Fibroblast of lung (primary cell): ENCODE data around the gene PACRG. TPM values are rescaled to one million over a fixed set of nuclear protein-coding genes. Genes with fewer than 3 reads are reported as not detected.

Experiments used
- DNase-seq, 2 donors: peaks; one replicate each; pipeline versions ENCODE4 v3.0.0 to v3.0.0-alpha.2; 2010; ENCODE audit warnings: low read depth in 2 of 2
- H2AFZ ChIP-seq: 2 replicates; pipeline ENCODE4 v1.5.1; 2012; ENCODE audit warnings: low read length, control low read depth, inconsistent platforms
- H3K27ac ChIP-seq: 2 replicates; pipeline ENCODE4 v1.5.1; 2011; ENCODE audit warnings: low read length, control low read depth; ENCODE audit not compliant: insufficient read depth
- H3K27me3 ChIP-seq: 2 replicates; pipeline ENCODE4 v1.5.1; 2011; ENCODE audit warnings: mild to moderate bottlenecking, low read length; ENCODE audit not compliant: control insufficient read depth, insufficient read depth
- H3K36me3 ChIP-seq: 2 replicates; pipeline ENCODE4 v1.5.1; 2011; ENCODE audit warnings: low read length; ENCODE audit not compliant: control insufficient read depth, insufficient read depth
- H3K4me1 ChIP-seq: 2 replicates; pipeline ENCODE4 v1.5.1; 2011; ENCODE audit warnings: low read length; ENCODE audit not compliant: control insufficient read depth, insufficient read depth; ENCODE audit errors: extremely low read depth
- H3K4me2 ChIP-seq: 2 replicates; pipeline ENCODE4 v1.5.1; 2011; ENCODE audit warnings: low read length, control low read depth; ENCODE audit not compliant: insufficient read depth; ENCODE audit errors: extremely low read depth
- H3K4me3 ChIP-seq, 4 experiments: fragments of 200-600 bp in 1 of 4; sonication (generic) in 1 of 4; replicated peaks in 1 of 4; 2 replicates each; pipeline ENCODE4 v1.5.1; 2011 to 2016; ENCODE audit warnings: low read length in 4 of 4, low read depth in 3 of 4, mild to moderate bottlenecking in 3 of 4, control low read depth in 2 of 4, inconsistent platforms in 1 of 4, mixed read lengths in 1 of 4; ENCODE audit not compliant: insufficient read depth in 1 of 4; ENCODE audit errors: control extremely low read depth in 1 of 4
- H3K79me2 ChIP-seq: 2 replicates; pipeline ENCODE4 v1.5.1; 2012; ENCODE audit warnings: mild to moderate bottlenecking, low read length, inconsistent platforms; ENCODE audit not compliant: control insufficient read depth, insufficient read depth
- H3K9ac ChIP-seq: 2 replicates; pipeline ENCODE4 v1.5.1; 2011; ENCODE audit warnings: mild to moderate bottlenecking, low read length, control low read depth; ENCODE audit not compliant: insufficient read depth
- H3K9me3 ChIP-seq: 2 replicates; pipeline ENCODE4 v1.5.1; 2012; ENCODE audit warnings: low read depth, low read length; ENCODE audit not compliant: control insufficient read depth, insufficient read depth
- H4K20me1 ChIP-seq: 2 replicates; pipeline ENCODE4 v1.5.1; 2011; ENCODE audit warnings: low read length; ENCODE audit not compliant: control insufficient read depth, insufficient read depth; ENCODE audit errors: extremely low read depth
- CTCF ChIP-seq, 2 donors: IDR thresholded peaks in 1 of 2; conservative IDR thresholded peaks in 1 of 2; 1 replicate in 1 of 2; 2 replicates in 1 of 2; pipeline ENCODE4 v1.5.1; 2011 to 2012; ENCODE audit warnings: low read length in 2 of 2, control low read depth in 1 of 2, inconsistent platforms in 1 of 2, low read depth in 1 of 2, mild to moderate bottlenecking in 1 of 2
- EZH2 ChIP-seq: IDR thresholded peaks from 2 replicates; pipeline ENCODE4 v1.5.1; 2012; ENCODE audit warnings: low read length, control low read depth, mild to moderate bottlenecking; ENCODE audit errors: missing control alignments
- polyA plus RNA-seq, 2 donors: library from polyadenylated mRNA; depleted of rRNA in 1 of 2; stranded (reverse) in 1 of 2; unstranded in 1 of 2; fragments of >200 nt; gene quantifications; 2 replicates each; pipeline ENCODE4 v1.2.1, GENCODE V29; 2011 to 2012; ENCODE audit warnings: missing spikeins in 1 of 2
- total RNA-seq: library from RNA; depleted of rRNA; stranded (reverse); fragments of >200 nt; gene quantifications from 2 replicates; pipeline ENCODE4 v1.2.1, GENCODE V29; 2014

The PACRG gene
- total and polyA plus RNA-seq, 2 donors (not counting 1 experiment from before 2014, with no cell fraction given) = 0.30 to 0.66 TPM

- no peak overlapping the region for H3K4me2 ChIP-seq
- no peak for TF ChIP-seq CTCF (conservative IDR thresholded peaks at IDR 0.05 in 1 of 2, IDR thresholded peaks at IDR 0.05 in 1 of 2; ENCODE audit: low read depth in 1 of 2, low read length in 2 of 2)
- no peak for TF ChIP-seq EZH2
- H3K36me3 ChIP-seq = no peaks in the 10 kb centered on the region
- no peak overlapping the region for H2AFZ ChIP-seq
- no peak overlapping the region for H3K4me3 ChIP-seq
- no peaks in the 10 kb centered on the region for H3K79me2 ChIP-seq
- no peaks in the 10 kb centered on the region for H4K20me1 ChIP-seq
- H3K27ac ChIP-seq = no peak overlapping the region
- no peak for DNase-seq
- no peaks in the 10 kb centered on the region for H3K27me3 ChIP-seq
- no peaks in the 10 kb centered on the region for H3K9me3 ChIP-seq
- H3K4me1 ChIP-seq = no peaks in the 10 kb centered on the region
- H3K9ac ChIP-seq = no peak overlapping the region
These were observed 42.4 kb downstream of the PACRG start for GRCh38 chr6:162770136-162770535.

- H3K27ac ChIP-seq = no peak overlapping the region
- no peak overlapping the region for H3K9ac ChIP-seq
- no peak for TF ChIP-seq CTCF (conservative IDR thresholded peaks at IDR 0.05 in 1 of 2, IDR thresholded peaks at IDR 0.05 in 1 of 2; ENCODE audit: low read depth in 1 of 2, low read length in 2 of 2)
- no peaks in the 10 kb centered on the region for H3K36me3 ChIP-seq
- H3K9me3 ChIP-seq = no peaks in the 10 kb centered on the region
- DNase-seq = no peak
- H3K79me2 ChIP-seq = no peaks in the 10 kb centered on the region
- H3K4me1 ChIP-seq = no peaks in the 10 kb centered on the region
- no peaks in the 10 kb centered on the region for H3K27me3 ChIP-seq
- no peaks in the 10 kb centered on the region for H4K20me1 ChIP-seq
- H3K4me3 ChIP-seq = no peak overlapping the region
- no peak overlapping the region for H3K4me2 ChIP-seq
- H2AFZ ChIP-seq = no peak overlapping the region
These were observed 43.2 kb downstream of the PACRG start for GRCh38 chr6:162770955-162771354.

GRCh38 chr6:162772466-162772865 lies 44.7 kb downstream of the PACRG start:
- H3K4me3 ChIP-seq = no peak overlapping the region
- TF ChIP-seq EZH2 (no peak), CTCF (conservative IDR thresholded peaks at IDR 0.05 in 1 of 2, IDR thresholded peaks at IDR 0.05 in 1 of 2; ENCODE audit: low read depth in 1 of 2, low read length in 2 of 2) (no peak)
- H3K27me3 ChIP-seq = no peaks in the 10 kb centered on the region
- H3K36me3 ChIP-seq = no peaks in the 10 kb centered on the region
- no peak overlapping the region for H3K9ac ChIP-seq
- no peaks in the 10 kb centered on the region for H3K9me3 ChIP-seq
- no peaks in the 10 kb centered on the region for H3K4me1 ChIP-seq
- no peaks in the 10 kb centered on the region for H4K20me1 ChIP-seq
- no peak overlapping the region for H3K4me2 ChIP-seq
- H2AFZ ChIP-seq = no peak overlapping the region
- no peak for DNase-seq
- H3K27ac ChIP-seq = no peak overlapping the region
- no peaks in the 10 kb centered on the region for H3K79me2 ChIP-seq
